ENCODE results near the gene OTOGL. TPM values are rescaled to one million over a fixed set of nuclear protein-coding genes. Genes with fewer than 3 reads are reported as not detected.

The OTOGL gene
- total RNA-seq, 4 donors from 2014 or later = 0.13 to 1.7 (median 0.23) TPM

DNA sequence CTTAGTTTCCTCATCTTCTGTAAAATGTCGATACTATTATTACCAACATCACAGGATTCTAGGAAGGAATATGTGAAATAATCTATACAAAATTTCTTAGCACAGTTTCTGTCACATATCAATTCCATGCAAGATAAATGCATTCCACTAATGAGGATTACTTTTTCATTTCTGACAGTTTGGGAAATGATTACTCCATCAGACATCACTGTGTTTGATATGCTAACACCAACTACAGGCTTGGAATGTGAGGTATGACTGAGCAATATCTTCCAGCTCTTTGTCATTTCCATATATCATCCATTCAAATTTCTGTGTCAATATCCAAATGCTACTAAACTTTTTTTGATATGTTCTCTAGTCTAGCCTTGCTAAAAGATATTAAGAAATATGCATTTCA lies 233.5 kb downstream of the OTOGL start:
- H3K4me1 ChIP-seq = no peaks in the 10 kb centered on the region
- no peak overlapping the region for H3K4me3 ChIP-seq
- no peak for DNase-seq
- TF ChIP-seq, protein P1, sequence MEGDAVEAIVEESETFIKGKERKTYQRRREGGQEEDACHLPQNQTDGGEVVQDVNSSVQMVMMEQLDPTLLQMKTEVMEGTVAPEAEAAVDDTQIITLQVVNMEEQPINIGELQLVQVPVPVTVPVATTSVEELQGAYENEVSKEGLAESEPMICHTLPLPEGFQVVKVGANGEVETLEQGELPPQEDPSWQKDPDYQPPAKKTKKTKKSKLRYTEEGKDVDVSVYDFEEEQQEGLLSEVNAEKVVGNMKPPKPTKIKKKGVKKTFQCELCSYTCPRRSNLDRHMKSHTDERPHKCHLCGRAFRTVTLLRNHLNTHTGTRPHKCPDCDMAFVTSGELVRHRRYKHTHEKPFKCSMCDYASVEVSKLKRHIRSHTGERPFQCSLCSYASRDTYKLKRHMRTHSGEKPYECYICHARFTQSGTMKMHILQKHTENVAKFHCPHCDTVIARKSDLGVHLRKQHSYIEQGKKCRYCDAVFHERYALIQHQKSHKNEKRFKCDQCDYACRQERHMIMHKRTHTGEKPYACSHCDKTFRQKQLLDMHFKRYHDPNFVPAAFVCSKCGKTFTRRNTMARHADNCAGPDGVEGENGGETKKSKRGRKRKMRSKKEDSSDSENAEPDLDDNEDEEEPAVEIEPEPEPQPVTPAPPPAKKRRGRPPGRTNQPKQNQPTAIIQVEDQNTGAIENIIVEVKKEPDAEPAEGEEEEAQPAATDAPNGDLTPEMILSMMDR (IDR thresholded peaks at IDR 0.05) = no peak
- TF ChIP-seq POLR2A (IDR thresholded peaks at IDR 0.05) = no peak
- H3K27me3 ChIP-seq = no peaks in the 10 kb centered on the region
- no peak overlapping the region for H3K27ac ChIP-seq
- H3K9me3 ChIP-seq = no peaks in the 10 kb centered on the region
- no peaks in the 10 kb centered on the region for H3K36me3 ChIP-seq

DNA sequence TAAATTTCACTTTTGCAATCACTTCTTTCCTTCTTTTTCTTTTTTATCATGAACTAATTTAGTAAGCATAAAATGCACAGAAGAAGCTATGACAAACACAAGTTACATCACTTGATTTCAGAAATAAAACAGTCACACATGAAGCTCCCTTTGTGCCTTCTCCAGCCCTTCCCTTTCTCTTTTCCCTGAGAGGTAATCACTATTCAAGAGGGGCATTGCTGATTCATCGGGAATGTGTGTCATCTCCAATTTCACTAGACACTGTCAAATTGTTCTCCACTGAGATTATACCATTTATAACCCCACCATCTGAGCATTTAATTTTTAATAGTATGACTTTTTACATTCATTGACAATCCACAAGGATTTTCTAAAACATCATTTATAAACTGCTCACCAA lies 253.1 kb downstream of the OTOGL start:
- Histone ChIP-seq H3K27me3 (no peaks in the 10 kb centered on the region), H3K4me1 (no peaks in the 10 kb centered on the region), H3K36me3 (no peaks in the 10 kb centered on the region), H3K27ac (no peak overlapping the region), H3K9me3 (no peaks in the 10 kb centered on the region), H3K4me3 (no peak overlapping the region)
- TF ChIP-seq, protein P1 (IDR thresholded peaks at IDR 0.05) = no peak
- TF ChIP-seq POLR2A (IDR thresholded peaks at IDR 0.05) = no peak
- DNase-seq = no peak

DNA sequence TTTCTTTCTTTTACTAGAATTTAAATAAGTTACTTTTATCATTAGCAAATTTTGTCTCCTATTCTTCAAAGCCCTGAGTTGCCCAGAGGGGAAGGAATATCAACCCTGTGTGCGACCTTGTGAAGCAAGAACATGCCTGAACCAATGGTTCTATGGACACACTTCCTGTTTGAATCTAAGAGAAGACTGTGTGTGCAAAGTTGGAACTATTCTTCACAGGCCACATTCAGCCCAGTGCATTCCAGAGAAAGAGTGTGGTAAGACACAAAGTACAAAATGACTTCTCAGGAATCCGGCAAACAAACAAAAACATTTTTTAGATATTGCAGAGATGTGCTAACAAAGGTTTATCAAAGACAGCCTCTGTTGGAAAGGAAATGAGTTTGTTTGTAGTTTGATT lies 253.9 kb downstream of the OTOGL start:
- Histone ChIP-seq H3K4me3 (no peak overlapping the region), H3K36me3 (no peaks in the 10 kb centered on the region), H3K27me3 (no peaks in the 10 kb centered on the region), H3K27ac (no peak overlapping the region), H3K9me3 (no peaks in the 10 kb centered on the region), H3K4me1 (no peaks in the 10 kb centered on the region)
- no peak for DNase-seq
- TF ChIP-seq, protein P1 (IDR thresholded peaks at IDR 0.05) = no peak
- TF ChIP-seq POLR2A (IDR thresholded peaks at IDR 0.05) = no peak

DNA sequence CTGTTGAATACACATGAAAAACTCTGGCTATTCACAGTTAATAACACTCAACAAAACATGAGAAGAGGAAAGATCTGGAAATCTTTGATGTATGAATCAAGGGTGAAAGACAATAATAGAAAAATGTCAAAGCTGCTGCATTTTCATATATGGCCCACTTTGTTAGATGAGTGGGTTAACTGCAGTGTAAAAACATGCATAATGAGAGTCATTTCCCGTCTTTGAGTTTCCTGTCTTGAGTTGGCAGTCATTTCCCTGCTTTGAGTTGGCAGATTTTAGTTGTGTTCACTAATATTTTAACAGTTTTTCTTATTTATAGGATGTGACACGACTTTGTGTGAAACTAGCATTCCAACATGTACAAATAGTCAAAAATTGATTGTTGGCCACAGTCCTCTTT lies 256.8 kb downstream of the OTOGL start:
- Histone ChIP-seq H3K27ac (no peak overlapping the region), H3K36me3 (no peaks in the 10 kb centered on the region), H3K4me1 (no peaks in the 10 kb centered on the region), H3K9me3 (no peaks in the 10 kb centered on the region), H3K4me3 (no peak overlapping the region), H3K27me3 (no peaks in the 10 kb centered on the region)
- TF ChIP-seq POLR2A (IDR thresholded peaks at IDR 0.05) = no peak
- TF ChIP-seq, protein P1 (IDR thresholded peaks at IDR 0.05) = no peak
- no peak for DNase-seq

DNA sequence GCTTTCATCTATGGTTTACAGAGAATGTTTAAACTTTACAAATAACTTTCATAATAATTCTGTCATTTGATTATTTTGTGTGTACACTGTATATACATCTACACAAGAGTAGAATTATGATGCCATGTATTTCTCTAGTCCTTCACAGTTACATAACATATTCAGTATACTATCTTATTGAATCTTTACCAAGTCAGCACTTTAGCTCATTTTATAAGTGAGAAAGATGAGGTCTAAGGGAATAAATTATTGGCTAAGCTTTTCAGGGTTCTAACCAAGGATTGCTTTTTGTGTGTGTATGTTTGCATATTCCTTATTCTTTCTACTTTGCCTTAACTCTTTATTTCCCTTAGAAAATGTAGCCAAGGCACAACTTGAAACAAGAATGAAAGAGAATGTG lies 260.4 kb downstream of the OTOGL start:
- no peak for TF ChIP-seq POLR2A (IDR thresholded peaks at IDR 0.05)
- TF ChIP-seq, protein P1 (IDR thresholded peaks at IDR 0.05) = no peak
- Histone ChIP-seq H3K36me3 (no peaks in the 10 kb centered on the region), H3K9me3 (no peaks in the 10 kb centered on the region), H3K4me3 (no peak overlapping the region), H3K4me1 (no peaks in the 10 kb centered on the region), H3K27ac (no peak overlapping the region), H3K27me3 (no peaks in the 10 kb centered on the region)
- DNase-seq = no peak

DNA sequence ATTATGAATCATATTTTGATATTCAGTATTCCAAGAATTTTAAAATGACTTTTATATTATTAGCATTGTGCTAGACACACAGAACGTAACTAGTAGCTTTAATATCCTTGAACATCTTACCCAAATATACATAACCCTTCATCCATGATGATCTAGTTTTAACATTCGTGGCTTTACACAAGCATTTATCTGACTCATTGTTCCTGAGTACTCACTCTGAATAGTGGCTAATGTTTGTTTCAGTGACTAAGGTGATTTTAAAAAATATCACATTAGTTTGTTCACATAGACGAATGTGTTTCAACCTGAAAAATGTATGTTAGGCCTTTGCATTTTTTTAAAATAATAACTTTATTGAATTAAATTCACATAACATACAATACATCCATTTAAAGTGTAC lies 264.7 kb downstream of the OTOGL start:
- Histone ChIP-seq H3K4me3 (no peak overlapping the region), H3K9me3 (no peaks in the 10 kb centered on the region), H3K27ac (no peak overlapping the region), H3K4me1 (no peaks in the 10 kb centered on the region), H3K27me3 (no peaks in the 10 kb centered on the region), H3K36me3 (no peaks in the 10 kb centered on the region)
- TF ChIP-seq, protein P1 (IDR thresholded peaks at IDR 0.05) = no peak
- TF ChIP-seq POLR2A (IDR thresholded peaks at IDR 0.05) = no peak
- DNase-seq = no peak
